Epithelial cell of esophagus (primary cell): ENCODE results near the gene THSD7B.
A peak's percentile ranks its signal among the peaks of the same experiment; 100 is the strongest.

Experiments used
- DNase-seq: peaks from one replicate; pipeline ENCODE4 v3.0.0; 2010; ENCODE audit warnings: low read depth
- H3K4me3 ChIP-seq: 2 replicates; pipeline ENCODE4 v1.5.1; 2011; ENCODE audit warnings: mild to moderate bottlenecking, low read length, control low read depth
- CTCF ChIP-seq: IDR thresholded peaks from 2 replicates; pipeline ENCODE4 v1.5.1; 2011; ENCODE audit warnings: low read depth, mild to moderate bottlenecking, low read length, control low read depth, inconsistent platforms; ENCODE audit not compliant: insufficient read depth; ENCODE audit errors: missing control alignments

THSD7B gene

DNA sequence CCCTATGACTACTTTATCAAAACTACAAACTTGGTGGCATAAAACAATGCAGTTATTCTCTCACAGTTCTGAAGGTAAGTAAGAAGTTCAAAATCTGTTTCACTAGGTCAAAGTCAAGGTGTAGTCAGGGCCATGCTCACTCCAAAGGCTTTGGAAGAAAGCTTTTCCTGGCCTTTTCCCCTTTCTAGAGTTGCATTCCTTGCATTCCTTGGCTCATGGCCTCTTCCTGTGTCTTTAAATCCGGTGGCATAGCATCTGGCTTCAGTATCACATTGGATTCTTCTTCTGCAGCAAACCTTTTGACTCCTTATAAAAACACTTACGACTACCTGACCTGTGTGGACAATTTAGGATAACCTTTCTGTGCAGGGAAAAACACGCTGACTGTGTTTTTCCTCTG, 655.4 kb downstream of the THSD7B start:
- no peak for DNase-seq
- no peak for TF ChIP-seq CTCF
- H3K4me3 ChIP-seq: no peak overlapping the region

DNA sequence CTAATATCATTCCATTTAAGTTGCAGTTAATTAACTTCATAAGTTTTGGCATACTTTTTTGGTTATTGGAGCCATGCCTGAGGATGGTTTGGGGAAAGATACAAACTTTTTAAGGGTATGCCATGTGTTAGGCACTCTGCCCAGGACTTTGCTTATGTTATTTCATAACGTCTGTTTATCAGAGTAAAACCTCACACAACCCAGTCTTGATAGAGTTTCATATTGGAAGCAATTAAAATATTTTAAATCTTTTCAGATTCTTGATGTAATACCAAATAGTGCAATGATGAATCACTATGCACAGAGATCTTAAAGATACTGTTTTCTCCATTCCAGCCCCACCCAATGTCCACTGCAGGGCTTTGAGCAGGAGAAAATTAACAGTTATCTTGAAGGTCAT, 669.8 kb downstream of the THSD7B start:
- TF ChIP-seq CTCF: no peak
- peak; percentile 18 for DNase-seq
- H3K4me3 ChIP-seq: no peak overlapping the region

DNA sequence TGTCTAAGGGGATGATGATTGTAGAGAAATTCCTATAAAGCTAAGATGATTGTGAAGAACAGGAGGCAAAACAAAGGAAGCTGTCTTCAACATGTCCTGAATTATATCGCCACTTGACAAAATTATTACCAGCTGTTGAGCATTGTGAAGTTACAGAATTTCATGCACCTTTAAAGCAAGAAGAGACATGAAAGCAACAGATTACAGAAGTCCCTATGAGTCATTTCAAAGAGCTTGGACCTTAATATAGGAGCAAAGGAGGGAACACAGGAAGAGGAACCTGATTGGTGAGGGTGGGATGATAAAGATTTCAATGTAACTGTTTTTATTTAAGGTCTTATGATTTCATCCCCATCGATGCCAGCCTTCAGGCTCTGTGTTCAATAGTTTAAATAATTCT, 672.0 kb downstream of the THSD7B start:
- no peak overlapping the region for H3K4me3 ChIP-seq
- DNase-seq: peak; percentile 62
- TF ChIP-seq CTCF: no peak

DNA sequence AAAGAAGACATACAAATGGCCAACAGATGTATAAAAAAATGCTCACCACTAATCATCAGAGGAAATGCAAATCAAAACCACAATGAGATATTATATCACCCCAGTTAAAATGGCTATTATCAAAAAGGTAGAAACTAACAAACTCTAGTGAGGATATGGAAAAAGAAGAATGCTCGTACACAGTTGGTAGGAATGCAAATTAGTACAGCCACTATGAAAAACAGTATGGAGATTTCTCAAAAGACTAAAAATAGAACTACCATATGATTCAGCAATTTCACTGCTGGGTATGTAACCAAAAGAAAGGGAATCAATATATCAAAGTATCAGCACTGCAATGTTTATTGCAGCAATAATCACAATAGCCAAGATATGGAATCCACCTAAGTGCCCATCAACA, 679.6 kb downstream of the THSD7B start:
- H3K4me3 ChIP-seq: no peak overlapping the region

DNA sequence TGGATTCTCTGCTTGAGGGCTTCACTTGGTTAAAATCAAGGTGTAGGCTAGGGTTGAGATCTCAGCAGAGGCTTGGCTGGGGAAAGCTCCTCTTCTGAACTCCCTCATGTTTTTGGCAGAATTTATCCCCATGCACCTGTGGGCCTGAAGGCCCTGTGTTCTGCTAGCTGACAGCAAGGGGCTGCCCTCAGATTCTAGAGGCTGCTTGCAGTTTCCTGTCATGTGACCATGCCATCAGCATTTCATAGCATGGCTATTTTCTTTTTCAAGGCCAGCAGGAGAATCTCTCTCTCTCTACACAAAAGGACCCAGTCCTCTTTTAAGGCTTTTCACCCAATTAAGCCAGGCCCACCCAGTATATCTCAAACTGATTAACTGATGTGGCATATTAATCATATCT, 684.1 kb downstream of the THSD7B start:
- no peak for TF ChIP-seq CTCF
- H3K4me3 ChIP-seq: no peak overlapping the region
- DNase-seq: no peak

More for the DNA sequence above, 679.6 kb downstream of the THSD7B start:
- no peak for TF ChIP-seq CTCF
- DNase-seq: no peak

DNA sequence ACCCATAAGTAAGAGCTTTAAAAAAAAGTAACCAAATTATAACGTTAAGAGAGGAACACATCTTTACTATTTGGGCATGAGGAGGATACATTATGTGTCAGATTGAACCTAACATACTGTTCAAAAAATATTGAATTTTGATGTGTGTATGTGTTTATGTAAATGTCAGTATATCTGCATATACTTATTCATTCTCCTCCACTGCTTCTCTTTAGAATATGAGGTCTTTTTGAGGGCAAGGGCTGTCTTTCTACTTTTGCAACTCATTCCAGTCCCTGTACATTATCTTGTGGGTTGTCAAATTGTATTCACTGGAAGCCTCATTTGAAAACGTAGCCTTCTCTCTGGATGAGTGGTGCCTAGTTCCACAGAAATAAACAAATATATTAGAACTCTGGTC, 689.5 kb downstream of the THSD7B start:
- no peak for DNase-seq
- no peak overlapping the region for H3K4me3 ChIP-seq

More for the DNA sequence above, 689.5 kb downstream of the THSD7B start:
- no peak for TF ChIP-seq CTCF
